IPS-15b (cell line): ENCODE measurements around the gene C11orf71.

Source experiments
- H3K27me3 ChIP-seq: one replicate; pipeline ENCODE4 v1.6.1; 2013; ENCODE audit warnings: low read length; ENCODE audit not compliant: control insufficient read depth, insufficient read depth
- H3K36me3 ChIP-seq: one replicate; pipeline ENCODE4 v1.6.1; 2013; ENCODE audit warnings: low read length; ENCODE audit not compliant: control insufficient read depth, insufficient read depth
- H3K4me1 ChIP-seq: one replicate; pipeline ENCODE4 v1.6.1; 2013; ENCODE audit warnings: mild to moderate bottlenecking, low read length; ENCODE audit not compliant: control insufficient read depth, insufficient read depth
- H3K4me3 ChIP-seq: one replicate; pipeline ENCODE4 v1.5.1; 2013; ENCODE audit warnings: low read depth, low read length
- H3K9ac ChIP-seq: one replicate; pipeline ENCODE4 v1.6.1; 2013; ENCODE audit warnings: low read depth, mild to moderate bottlenecking, low read length
- H3K9me3 ChIP-seq: one replicate; pipeline ENCODE4 v1.6.1; 2013; ENCODE audit warnings: mild to moderate bottlenecking, low read length; ENCODE audit not compliant: control insufficient read depth, insufficient read depth

The C11orf71 gene

DNA sequence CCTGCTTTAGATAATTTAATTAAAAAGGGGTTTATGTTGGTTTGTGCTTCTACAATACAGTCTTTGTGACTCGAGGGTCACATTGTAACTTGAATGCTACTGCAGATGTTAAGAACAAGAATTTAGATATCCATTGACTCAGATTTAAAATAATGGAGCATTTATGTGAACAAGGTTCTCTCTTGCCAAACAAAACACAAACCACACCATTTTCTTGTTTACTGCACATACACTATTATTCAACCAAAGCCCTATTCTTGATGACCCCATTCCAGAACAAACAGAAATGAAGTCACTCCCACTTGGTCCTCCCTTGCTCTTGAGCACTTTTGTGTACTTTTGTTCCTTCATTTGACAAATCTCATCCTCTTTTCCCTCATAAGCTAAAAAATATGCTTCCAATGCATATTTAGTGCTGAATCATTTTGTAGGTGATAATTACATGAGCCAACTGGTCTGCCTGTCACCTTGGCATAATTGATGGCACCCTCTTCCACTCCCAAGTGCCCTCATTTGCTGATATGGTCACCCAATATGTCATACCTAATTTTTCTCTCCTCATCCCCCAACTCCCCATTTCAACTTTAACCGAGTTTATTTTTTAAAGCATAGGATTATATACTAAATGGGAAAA lies 2.8 kb downstream of the C11orf71 start:
- H3K4me3 ChIP-seq, result no peak overlapping the region
- peaks cover 5% of the 10 kb centered on the region for H3K4me1 ChIP-seq
- no peaks in the 10 kb centered on the region for H3K27me3 ChIP-seq
- H3K9ac ChIP-seq, result no peak overlapping the region
- no peaks in the 10 kb centered on the region for H3K9me3 ChIP-seq
- H3K36me3 ChIP-seq, result no peaks in the 10 kb centered on the region

DNA sequence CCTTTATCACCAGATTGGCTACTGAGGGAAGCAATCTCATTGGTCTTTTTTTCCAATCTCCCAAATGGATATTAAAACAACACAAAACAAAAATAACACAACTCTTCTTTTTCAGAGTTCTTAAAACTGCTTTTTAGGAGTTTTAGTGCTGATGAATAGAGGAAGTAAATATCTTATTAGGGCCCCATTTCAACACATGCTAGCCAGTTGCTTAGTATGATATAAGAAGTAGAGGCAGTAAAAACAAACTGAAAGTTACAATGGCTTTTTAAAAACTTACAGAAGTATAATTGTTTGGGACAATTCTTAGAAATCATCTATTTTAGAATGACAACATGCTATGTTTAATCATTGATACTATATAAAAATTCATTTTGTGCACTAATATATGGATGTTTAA lies 3.4 kb downstream of the C11orf71 start:
- H3K9me3 ChIP-seq, result no peaks in the 10 kb centered on the region
- no peak overlapping the region for H3K9ac ChIP-seq
- H3K36me3 ChIP-seq, result no peaks in the 10 kb centered on the region
- peaks cover 5% of the 10 kb centered on the region for H3K4me1 ChIP-seq
- H3K27me3 ChIP-seq, result no peaks in the 10 kb centered on the region
- no peak overlapping the region for H3K4me3 ChIP-seq

DNA sequence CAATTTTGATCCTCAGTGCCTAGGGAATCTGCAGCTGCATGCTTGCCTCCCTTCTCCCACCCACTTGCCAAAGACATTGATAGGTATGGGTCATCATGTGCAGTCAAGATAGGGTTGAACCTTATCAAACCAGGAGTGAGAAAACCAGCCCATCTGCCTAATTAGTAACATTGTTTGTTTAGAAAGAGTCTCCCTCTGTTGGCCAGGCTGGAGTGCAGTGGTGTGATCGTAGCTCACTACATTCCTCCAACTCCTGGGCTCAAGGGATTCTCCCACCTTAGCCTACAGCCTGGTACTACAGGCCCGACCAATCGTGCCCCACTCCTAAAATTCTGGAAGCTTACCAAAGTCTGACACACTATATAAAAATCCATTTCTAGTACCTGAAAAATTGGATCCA lies 4.6 kb downstream of the C11orf71 start:
- H3K27me3 ChIP-seq, result no peaks in the 10 kb centered on the region
- H3K4me3 ChIP-seq, result no peak overlapping the region
- no peak overlapping the region for H3K9ac ChIP-seq
- no peaks in the 10 kb centered on the region for H3K9me3 ChIP-seq
- H3K4me1 ChIP-seq, result peaks cover 5% of the 10 kb centered on the region
- no peaks in the 10 kb centered on the region for H3K36me3 ChIP-seq

DNA sequence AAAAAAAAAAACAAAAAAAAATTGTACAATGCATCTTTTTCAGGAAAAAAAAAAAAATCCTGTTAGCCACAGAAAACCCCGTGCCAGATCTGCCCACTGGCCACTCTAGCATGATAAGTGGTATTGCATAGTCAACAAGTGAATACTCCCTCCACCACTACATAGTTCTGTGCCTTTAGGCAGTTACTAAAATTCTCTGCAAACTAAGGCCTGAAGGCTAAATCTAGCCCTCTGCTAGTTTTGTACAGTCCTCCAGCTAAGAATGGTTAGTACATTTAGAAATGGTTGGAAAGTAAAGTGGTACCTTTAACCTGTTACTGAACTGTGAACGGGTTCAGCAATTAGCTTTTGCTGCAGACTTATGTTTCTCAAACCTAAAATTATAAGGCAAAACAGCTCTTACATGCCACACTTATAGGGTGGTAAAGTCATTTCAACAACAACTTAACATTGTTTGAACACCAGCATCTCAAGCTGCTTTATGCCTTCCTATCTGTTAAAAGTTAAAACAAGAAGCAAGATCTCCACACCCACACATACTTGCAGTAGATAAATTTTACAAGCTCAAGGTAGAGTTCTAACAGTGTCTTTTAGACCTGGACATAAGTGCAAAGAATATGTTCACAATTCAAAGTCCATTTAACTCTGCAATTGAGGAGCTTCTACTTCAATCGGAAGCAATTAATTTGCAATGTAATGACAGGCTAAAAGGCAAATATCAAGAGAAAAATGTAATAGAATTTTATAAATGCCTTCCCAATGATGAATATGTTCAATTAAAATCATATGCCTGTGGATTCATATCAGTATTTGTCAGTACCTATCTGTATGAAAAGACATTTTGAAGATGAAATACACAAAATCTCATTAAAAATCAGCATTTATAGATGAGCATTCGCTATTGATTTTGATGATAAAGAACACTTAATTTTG lies 7.3 kb downstream of the C11orf71 start:
- H3K9me3 ChIP-seq, result no peaks in the 10 kb centered on the region
- no peaks in the 10 kb centered on the region for H3K36me3 ChIP-seq
- H3K9ac ChIP-seq, result no peak overlapping the region
- H3K4me3 ChIP-seq, result no peak overlapping the region
- no peaks in the 10 kb centered on the region for H3K27me3 ChIP-seq
- H3K4me1 ChIP-seq, result no peaks in the 10 kb centered on the region

DNA sequence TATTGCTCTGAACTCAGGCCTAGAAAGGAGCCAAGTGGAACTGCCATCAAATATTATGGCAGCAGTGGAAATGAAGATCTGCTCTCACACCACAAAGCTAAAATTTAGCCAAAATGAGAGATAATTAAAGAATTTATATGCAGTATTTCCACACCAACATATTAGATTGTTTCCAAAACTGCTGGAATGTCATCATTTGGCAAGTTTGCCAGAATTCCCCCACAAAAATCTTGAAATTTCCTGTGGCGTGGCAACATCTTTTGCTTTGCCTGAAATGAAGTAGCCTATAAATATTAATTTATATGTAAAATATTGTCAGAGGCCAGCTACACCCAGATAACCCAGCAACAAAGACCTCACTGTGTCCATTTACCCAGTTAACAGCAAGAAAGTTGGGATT lies 13.8 kb downstream of the C11orf71 start:
- Histone ChIP-seq H3K4me3 (no peak overlapping the region), H3K4me1 (no peaks in the 10 kb centered on the region), H3K9ac (no peak overlapping the region), H3K27me3 (no peaks in the 10 kb centered on the region), H3K9me3 (no peaks in the 10 kb centered on the region), H3K36me3 (no peaks in the 10 kb centered on the region)

DNA sequence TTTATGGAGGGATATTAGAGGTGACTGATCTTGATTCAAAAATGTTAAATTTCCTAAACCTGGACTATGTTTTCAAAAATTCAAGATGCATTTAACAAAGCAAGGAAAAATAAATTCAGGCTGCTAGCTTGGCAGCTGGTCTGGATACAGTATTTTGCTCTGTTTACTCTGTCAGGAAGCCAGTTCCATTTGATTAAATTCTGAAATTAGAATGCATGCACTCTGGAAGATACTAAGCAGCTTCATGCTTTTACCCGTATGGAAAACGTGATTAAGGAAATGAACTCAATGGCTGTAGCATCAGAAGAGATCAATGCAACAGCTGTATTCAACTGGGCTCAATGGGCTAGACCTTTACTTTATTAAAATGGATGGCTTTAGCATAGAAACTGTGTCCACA lies 14.2 kb downstream of the C11orf71 start:
- Histone ChIP-seq H3K27me3 (no peaks in the 10 kb centered on the region), H3K4me3 (no peak overlapping the region), H3K9ac (no peak overlapping the region), H3K4me1 (no peaks in the 10 kb centered on the region), H3K9me3 (no peaks in the 10 kb centered on the region), H3K36me3 (no peaks in the 10 kb centered on the region)

DNA sequence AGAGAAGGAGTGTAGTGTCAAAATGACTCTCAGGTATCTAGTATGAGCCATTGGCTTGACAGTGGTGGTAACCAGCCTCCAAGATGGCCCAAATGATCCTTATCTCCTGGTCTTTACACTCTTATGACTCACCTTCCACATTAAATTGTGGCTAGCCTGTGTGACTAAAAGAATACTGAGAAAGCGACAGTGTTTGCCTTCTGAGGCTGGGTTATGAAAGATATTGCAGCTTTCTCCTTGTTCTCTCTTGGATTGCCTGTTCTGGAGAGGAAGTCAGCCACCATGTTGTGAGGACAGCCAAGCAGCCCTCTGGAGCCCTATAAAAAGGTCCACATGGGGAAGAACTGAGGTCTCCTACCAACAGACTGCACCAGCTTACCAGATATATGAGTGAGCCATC lies 15.8 kb downstream of the C11orf71 start:
- Histone ChIP-seq H3K4me1 (no peaks in the 10 kb centered on the region), H3K9me3 (no peaks in the 10 kb centered on the region), H3K36me3 (no peaks in the 10 kb centered on the region), H3K27me3 (no peaks in the 10 kb centered on the region), H3K9ac (no peak overlapping the region), H3K4me3 (no peak overlapping the region)

DNA sequence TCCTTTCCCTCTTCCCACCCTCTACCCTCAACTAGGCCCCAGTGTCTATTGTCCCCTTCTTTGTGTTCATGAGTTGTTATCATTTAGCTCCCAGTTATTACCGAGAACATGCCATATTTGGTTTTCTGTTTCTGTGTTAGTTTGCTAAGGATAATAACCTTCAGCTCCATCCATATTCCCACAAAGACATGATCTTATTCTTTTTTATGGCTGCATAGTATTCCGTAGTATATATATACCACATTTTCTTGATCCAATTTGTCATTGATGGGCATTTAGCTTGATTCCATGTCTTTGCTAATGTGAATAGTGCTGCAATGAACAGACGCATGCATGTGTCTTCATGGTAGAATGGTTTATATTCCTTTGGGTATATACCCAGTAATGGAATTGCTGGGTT lies 17.8 kb downstream of the C11orf71 start:
- Histone ChIP-seq H3K9ac (no peak overlapping the region), H3K4me1 (peaks cover 4% of the 10 kb centered on the region), H3K4me3 (no peak overlapping the region), H3K9me3 (no peaks in the 10 kb centered on the region), H3K27me3 (no peaks in the 10 kb centered on the region), H3K36me3 (no peaks in the 10 kb centered on the region)

DNA sequence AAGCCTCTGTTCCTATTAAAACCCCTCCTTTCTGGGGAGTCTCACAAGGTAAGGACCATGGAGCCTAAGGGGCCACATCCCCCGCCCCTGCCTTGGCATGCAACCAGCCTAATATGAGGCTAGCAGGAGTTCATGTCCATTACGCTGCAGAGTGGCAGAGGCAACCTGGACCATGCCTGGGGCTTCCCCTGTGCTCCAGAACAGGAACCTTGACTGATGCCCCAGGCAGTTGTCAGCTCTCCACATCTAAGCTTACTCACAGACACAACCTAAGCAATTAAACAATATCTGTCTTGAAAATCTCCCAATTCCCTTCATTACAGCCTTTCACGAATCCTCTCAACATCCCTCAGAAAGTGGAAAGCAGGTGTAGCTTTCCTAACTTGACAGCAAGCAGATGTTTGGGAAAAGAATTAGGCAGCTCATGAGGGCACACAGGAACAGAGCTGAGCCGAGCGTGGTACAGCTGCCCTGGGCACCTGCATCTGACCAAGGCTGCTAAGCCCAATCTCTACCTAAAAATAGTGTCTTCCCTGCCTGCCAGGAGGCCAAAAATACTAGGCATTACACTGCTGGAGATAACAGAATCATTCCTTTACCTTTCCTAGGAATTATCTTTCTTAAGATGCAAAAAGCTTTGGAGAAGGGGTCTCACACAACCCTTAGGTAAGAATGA lies 20.8 kb downstream of the C11orf71 start:
- H3K4me3 ChIP-seq, result no peak overlapping the region
- no peaks in the 10 kb centered on the region for H3K36me3 ChIP-seq

DNA sequence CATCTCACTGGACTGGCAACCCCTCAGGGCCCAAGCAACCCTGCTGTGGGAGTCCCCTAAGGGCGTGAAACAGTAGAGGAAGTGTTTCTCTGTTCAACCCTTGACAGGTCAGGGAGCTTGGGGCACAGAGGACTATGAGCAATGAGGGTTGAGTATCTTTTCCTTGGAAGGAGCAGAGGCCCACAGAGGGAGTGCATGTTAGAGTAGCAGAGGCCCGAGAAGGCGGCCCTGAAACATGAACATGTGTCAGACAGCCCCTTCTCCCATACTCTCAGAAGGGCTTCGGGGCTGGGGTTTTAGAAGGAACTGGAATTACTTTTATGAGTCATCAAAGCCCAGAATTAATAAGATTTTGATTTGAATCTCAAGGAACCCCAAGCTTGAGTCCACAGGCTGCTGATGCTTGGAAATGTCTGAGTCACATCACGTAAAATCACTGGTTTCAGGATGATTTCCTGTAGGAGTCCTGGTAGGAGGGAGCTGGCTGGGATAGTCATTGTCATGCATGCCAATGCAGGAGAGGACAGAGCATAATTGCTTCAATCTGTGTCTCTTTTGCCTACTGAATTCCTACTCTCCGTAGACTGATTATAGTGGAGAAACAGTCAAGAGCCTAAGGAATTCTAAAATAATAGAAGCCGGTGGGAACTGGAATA lies 22.6 kb downstream of the C11orf71 start:
- Histone ChIP-seq H3K9ac (no peak overlapping the region), H3K27me3 (no peaks in the 10 kb centered on the region), H3K4me1 (peaks cover 4% of the 10 kb centered on the region), H3K9me3 (no peaks in the 10 kb centered on the region), H3K4me3 (no peak overlapping the region), H3K36me3 (no peaks in the 10 kb centered on the region)

More for the DNA sequence above, 20.8 kb downstream of the C11orf71 start:
- no peak overlapping the region for H3K9ac ChIP-seq
- peaks cover 4% of the 10 kb centered on the region for H3K4me1 ChIP-seq
- no peaks in the 10 kb centered on the region for H3K9me3 ChIP-seq
- no peaks in the 10 kb centered on the region for H3K27me3 ChIP-seq

DNA sequence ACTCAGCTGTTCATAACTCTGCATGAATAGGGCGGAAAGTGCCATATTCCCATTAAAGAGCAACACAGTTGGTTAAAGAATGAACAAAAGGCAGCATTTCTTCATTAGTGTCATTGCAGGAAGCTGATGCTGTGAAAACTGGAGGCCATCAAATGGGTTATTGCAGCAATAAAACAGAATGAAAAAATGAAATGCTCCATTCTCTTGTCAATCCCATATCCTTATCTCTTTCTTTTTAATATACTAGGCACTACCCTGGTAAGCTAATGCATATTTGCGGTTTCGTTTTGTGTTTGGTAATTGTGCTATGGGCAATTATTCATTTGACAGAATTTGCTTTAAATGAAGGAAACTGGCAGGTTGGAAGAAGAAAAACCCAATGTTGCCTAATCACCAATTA lies 25.3 kb downstream of the C11orf71 start:
- H3K36me3 ChIP-seq, result no peaks in the 10 kb centered on the region
- H3K9ac ChIP-seq, result no peak overlapping the region
- no peaks in the 10 kb centered on the region for H3K9me3 ChIP-seq
- H3K27me3 ChIP-seq, result no peaks in the 10 kb centered on the region
- peaks cover 4% of the 10 kb centered on the region for H3K4me1 ChIP-seq
- H3K4me3 ChIP-seq, result no peak overlapping the region
